Activated naive CD4-positive, alpha-beta T cell treated with anti-CD3 and anti-CD28 coated beads, Interleukin-2, amount 50 U/mL, for 72 hours (primary cell): ENCODE data around the gene PTPN3. TPM values are rescaled to one million over a fixed set of nuclear protein-coding genes. Genes with fewer than 3 reads are reported as not detected.
"Not testable (repeated sequence)": the region's sequence is repeated elsewhere in the genome, so short reads cannot be mapped to it uniquely, and the experiment has no call there.

ENCODE experiments used
- ATAC-seq, 2 donors: fragments of 150-1000 bp; cut with Tn5 transposase; 2 replicates each; pipeline ENCODE4 v1.10.0; 2021; ENCODE audit warnings: mild to moderate bottlenecking in 2 of 2, moderate library complexity in 2 of 2
- DNase-seq, 2 donors: peaks; one replicate each; pipeline ENCODE4 v3.0.0; 2021 to 2022; ENCODE audit warnings: low spot score in 2 of 2
- H3K27ac Mint-ChIP-seq, 2 donors: one replicate each; pipeline ENCODE4 v1.8.0; 2022; ENCODE audit warnings: mild to moderate bottlenecking in 2 of 2, mixed read lengths in 2 of 2
- H3K36me3 Mint-ChIP-seq, 2 donors: one replicate each; pipeline ENCODE4 v1.8.0; 2022; ENCODE audit warnings: mixed read lengths in 2 of 2
- H3K9me3 Mint-ChIP-seq, 2 donors: one replicate each; pipeline ENCODE4 v1.8.0; 2022; ENCODE audit warnings: mixed read lengths in 2 of 2
- total RNA-seq, 2 donors: library from RNA; stranded (reverse); gene quantifications; one replicate each; pipeline ENCODE4 v1.2.3, GENCODE V29; 2022

Gene PTPN3
- total RNA-seq, 2 donors from 2014 or later = 0.80 to 0.99 TPM

DNA sequence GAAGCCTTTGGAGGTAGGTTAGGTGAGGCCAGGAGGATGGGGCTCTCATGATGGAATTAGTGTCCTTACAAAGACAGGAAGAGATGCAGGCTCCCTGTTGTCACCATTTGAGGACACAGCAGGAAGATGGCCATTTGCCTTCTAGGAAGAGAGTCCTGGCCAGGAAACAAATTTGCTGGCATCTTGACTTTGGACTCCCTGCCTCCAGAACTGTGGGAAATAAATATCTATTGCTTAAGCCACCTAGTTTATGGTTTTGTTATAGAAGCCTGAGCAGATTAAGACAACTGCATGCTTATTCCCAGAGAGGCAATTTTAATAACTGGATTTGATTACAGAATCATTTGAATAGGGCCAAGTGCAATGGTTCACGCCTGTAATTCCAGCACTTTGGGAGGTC lies 126.7 kb downstream of the PTPN3 start:
- no peak overlapping the region for H3K27ac Mint-ChIP-seq
- H3K36me3 Mint-ChIP-seq = no peaks in the 10 kb centered on the region
- peaks cover 4 to 6% of the 10 kb centered on the region in 2 donors for H3K9me3 Mint-ChIP-seq
- no peak for DNase-seq
- no peak for ATAC-seq

DNA sequence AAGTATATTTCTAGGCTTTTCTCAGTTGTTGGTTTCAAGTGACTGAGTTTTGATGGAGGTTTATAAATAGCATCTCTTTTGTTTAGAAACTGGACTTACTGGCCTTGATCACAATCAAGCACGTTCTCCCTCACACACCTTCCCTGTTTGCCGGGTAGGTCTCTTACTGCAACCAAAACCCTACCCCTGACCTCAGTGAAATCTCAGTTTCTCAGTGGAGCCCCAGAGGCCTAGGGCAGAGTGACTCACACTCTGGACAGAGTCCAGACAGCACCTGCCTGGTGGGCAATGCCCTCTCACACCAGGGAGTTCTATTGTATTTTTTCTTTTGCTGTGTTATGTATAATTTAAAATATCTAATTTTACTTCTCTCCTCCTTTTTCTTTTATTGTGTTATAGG lies 128.8 kb downstream of the PTPN3 start:
- ATAC-seq = no peak
- Mint-ChIP-seq H3K9me3 (peaks cover 4 to 6% of the 10 kb centered on the region in 2 donors), H3K27ac (no peak overlapping the region), H3K36me3 (no peaks in the 10 kb centered on the region)
- DNase-seq = no peak

DNA sequence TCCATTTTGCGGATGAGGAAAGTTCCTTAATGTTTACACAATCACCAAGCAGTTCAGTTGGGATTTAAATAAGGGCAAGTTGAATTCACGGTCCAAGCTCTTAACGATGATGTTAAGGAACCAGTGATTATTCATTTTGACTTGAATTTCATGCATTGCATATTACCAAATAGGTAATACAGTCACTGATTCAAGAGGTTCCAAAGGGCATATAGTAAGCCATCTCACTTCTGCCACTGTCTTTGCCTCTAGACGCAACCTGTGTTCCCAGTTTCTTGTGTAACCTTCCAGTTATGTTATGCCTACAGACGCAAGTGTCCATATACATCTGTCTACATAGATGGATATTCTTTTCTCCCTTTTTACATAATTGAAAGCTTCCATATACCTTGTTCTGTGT lies 137.3 kb downstream of the PTPN3 start:
- DNase-seq = no peak
- ATAC-seq = no peak
- Mint-ChIP-seq H3K9me3 (no peaks in the 10 kb centered on the region), H3K27ac (no peak overlapping the region), H3K36me3 (no peaks in the 10 kb centered on the region)

DNA sequence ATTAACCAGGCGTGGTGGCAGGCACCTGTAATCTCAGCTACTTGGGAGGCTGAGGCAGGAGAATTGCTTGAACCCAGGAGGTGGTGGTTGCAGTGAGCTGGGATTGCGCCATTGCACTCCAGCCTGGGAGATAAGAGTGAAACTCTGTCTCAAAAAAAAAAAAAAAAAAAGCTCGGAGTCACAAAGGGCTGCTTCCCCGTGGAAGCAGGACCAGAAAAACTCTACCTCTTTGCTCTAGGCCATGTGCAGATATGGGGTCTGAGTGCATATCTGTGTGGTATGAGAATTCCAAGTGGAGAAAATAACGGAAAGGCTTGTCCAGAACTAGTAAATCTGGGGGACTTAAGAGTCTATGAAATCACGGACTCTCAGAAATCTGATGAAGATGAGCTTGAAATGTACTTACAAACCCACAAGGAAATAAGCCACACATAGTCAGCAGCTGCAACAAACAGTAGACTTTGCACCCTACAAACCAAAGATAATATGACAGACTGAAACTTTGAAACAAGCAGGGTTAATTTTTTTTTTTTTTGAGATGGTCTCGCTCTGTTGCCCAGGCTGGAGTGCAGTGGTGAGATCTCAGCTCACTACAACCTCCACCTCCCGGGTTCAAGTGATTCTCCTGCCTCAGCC lies 139.0 kb downstream of the PTPN3 start:
- H3K36me3 Mint-ChIP-seq, H3K9me3 Mint-ChIP-seq, H3K27ac Mint-ChIP-seq, DNase-seq, ATAC-seq: not testable (repeated sequence)

DNA sequence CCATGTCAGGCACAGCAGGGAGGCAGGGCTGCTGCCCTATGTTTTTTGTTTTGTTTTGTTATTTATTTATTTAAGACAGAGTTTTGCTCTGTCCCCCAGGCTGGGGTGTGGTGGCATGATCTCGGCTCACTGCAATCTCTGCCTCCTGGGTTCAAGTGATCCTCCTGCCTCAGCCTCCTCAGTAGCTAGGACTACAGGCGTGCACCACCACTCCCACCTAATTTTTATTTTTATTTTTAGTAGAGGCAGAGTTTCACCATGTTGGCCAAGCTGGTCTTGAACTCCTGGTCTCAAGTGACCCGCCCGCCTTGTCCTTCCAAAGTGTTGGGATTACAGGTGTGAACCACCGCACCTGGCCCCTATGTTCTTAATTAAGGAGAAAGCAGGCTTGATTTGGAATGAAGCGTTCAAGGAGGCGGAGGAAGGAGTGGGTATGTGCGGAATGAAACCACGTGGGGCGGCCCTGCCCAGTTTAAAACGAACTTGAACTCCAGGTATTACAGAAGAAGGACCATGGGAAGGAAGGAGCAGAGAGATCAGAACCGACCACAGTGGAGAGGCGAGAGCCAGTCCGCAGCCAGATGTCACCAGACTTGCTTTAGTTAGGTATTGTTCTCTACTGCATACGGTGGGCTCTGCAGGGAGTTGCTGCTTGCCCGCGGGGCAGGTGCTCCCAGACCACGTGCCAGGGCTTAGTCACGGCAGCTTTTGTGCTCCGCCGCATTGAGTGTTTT lies 142.4 kb downstream of the PTPN3 start:
- Mint-ChIP-seq H3K9me3 (peaks cover 0 to 3% of the 10 kb centered on the region in 2 donors), H3K36me3 (no peaks in the 10 kb centered on the region), H3K27ac (no peak overlapping the region)
- DNase-seq = no peak
- no peak for ATAC-seq

DNA sequence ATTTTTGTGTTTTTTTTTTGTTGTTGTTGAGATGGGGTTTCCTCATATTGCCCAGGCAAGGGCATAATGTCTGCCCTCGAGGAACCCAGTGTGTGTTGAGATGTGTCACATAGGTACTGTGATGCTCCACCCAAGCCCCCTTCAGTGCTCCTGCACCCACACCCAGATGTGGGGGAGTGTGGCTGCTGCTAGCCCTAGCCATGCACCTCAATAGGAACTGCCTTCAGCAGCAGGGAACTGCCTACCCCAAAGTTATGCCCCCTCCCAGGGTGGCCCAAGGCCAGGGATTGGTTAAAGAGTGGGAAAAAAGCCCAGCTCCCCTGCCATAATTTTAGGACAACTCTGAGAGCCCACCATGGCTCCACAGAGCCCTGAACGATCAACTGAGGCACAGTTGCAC lies 143.9 kb downstream of the PTPN3 start:
- Mint-ChIP-seq H3K36me3 (no peaks in the 10 kb centered on the region), H3K27ac (no peak overlapping the region), H3K9me3 (peaks cover 0 to 3% of the 10 kb centered on the region in 2 donors)
- no peak for DNase-seq
- no peak for ATAC-seq

DNA sequence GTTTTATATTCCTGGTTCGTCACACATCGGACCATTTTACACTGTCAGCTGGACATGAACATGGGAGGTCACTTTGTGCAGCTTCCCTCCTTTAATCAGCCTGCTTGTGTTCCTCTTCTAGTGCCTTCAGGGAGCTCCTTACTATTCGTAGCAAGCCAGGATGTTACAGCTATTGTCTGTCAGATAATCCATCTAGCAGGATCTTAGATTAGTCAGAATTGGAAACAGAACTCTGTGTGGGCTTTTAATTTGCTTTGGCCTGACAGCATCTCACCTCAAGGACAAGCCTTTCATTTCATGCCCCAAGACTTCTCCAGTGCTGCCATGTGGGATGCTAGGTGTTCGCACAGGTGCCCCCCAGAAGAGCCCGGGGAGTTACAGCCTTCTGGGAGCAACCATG lies 147.1 kb downstream of the PTPN3 start:
- no peak overlapping the region for H3K27ac Mint-ChIP-seq
- peaks cover 0 to 3% of the 10 kb centered on the region in 2 donors for H3K9me3 Mint-ChIP-seq
- no peak for DNase-seq
- no peak for ATAC-seq
- no peaks in the 10 kb centered on the region for H3K36me3 Mint-ChIP-seq

DNA sequence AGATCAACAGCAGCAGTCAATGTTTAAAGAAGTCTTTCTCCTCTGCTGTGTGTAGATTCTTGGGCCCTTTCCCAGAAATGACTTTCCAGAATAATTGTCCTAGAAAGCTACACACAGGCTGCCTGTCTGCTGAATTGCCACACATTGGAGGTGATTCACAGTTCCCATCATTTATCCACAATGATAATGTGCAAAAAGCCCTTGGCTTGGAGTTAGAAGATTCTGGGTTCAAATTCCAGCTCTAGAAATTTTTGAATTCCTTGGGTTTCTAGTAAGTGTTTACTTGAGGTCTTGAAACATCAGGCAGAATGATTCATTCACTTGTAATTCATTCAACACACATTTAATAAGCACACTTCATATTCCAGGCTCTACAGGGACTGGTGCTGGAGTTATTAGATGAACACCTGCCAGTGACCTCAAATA lies 148.7 kb downstream of the PTPN3 start:
- H3K36me3 Mint-ChIP-seq = no peaks in the 10 kb centered on the region
- H3K27ac Mint-ChIP-seq = no peak overlapping the region
- no peaks in the 10 kb centered on the region for H3K9me3 Mint-ChIP-seq
- ATAC-seq = no peak
- DNase-seq = no peak

DNA sequence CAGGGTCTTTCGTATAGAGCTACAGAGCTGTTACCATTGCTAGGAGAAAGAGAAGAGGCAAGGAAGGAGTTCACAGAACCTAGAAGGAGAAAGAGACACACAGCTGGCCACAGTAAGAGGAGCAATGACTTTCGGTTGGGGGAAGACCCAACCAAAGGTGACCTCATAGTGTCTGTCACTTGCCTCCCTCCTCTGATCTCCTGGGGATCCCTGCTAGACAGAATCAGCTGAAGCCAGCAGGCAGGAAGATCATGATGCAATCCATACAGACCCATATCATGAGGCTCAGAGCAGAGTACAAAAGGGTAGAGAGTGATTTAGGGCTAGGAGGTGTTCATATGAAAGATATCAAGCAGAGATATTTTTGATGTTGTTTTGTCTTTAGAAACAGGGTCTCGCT lies 151.2 kb downstream of the PTPN3 start:
- ATAC-seq (peak in 1 of 2 donors; percentile 34), DNase-seq (no peak)
- H3K9me3 Mint-ChIP-seq = no peaks in the 10 kb centered on the region
- no peak overlapping the region for H3K27ac Mint-ChIP-seq
- H3K36me3 Mint-ChIP-seq = no peaks in the 10 kb centered on the region

DNA sequence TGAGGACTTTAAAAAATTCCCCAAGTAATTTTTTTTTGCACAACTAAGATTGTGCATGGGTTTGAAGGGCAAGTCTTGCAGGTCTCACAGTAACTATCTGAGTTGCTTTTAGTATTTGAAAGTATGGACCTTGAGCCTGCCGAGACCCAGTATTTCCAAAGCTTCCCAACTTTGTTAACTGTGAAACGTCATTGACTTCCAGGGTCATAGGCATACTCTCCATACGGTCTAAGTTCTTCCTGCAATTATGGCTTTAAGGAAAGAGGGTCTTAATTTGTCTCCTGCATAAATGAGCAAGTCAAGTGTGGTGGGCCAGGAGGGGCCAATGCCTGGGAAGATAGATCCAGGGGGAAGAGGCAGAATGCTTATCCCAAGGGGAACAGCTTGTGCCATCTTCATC lies 153.2 kb downstream of the PTPN3 start:
- no peaks in the 10 kb centered on the region for H3K9me3 Mint-ChIP-seq
- no peak overlapping the region for H3K27ac Mint-ChIP-seq
- H3K36me3 Mint-ChIP-seq = no peaks in the 10 kb centered on the region
- no peak for DNase-seq
- ATAC-seq = no peak

DNA sequence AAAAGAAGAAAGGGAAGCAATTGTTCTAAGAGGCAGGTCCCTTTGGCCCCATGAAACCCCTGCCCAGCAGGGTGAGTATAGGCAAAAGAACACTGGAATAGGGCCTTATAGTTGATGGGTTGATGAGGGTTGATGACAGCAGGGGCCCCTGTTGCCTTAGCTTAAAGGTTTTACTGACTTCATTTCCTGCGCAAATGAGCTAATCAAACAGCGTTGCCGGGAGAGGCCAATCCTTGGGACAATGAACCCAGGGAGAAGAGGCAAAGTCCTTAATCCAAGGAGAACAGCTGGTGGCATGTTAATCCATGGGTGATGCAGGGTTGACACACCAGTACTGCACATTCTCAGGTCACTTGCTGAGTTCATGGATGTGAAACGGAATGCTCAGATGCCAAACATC lies 155.2 kb downstream of the PTPN3 start:
- Mint-ChIP-seq H3K9me3 (no peaks in the 10 kb centered on the region), H3K27ac (no peak overlapping the region), H3K36me3 (no peaks in the 10 kb centered on the region)
- DNase-seq (no peak), ATAC-seq (no peak)

DNA sequence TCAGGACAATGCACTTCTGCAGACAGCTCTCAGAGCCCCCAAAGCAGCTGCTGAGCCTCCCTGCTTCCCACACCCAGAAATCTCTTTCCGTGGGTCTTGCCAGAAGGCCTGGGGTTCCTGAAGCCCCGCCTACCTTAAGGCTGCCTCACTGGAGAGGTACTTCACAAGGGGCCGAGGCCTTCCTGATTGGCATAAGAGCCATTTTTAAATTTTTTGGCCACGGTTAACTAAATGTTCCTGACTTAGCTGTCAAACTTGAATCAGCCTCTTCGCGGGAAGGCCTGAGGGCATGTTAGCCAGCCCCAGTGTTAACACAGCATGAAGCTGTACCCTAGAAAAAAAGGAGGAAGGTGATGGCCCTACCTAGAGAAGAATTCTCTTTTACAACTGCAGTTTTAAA lies 156.5 kb downstream of the PTPN3 start:
- Mint-ChIP-seq H3K9me3 (no peaks in the 10 kb centered on the region), H3K36me3 (no peaks in the 10 kb centered on the region), H3K27ac (no peak overlapping the region)
- ATAC-seq (no peak), DNase-seq (no peak)

DNA sequence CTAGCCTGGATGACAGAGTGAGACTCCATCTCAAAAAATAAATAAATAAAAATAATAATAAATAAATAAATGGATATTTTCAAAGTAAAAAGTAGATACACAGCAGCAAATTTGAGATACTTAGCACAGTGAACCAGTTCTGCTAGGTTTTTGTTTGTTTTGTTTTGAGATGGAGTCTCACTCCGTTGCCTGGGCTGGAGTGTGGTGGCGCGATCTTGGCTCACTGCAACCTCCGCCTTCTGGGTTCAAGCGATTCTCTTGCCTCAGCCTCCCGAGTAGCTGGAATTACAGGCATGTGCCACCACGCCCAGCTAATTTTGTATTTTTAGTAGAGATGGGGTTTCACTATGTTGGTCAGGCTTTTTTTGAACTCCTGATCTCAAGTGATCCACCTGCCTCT lies 157.1 kb downstream of the PTPN3 start:
- not testable (repeated sequence) for H3K36me3 Mint-ChIP-seq, ATAC-seq, DNase-seq, H3K27ac Mint-ChIP-seq, H3K9me3 Mint-ChIP-seq

DNA sequence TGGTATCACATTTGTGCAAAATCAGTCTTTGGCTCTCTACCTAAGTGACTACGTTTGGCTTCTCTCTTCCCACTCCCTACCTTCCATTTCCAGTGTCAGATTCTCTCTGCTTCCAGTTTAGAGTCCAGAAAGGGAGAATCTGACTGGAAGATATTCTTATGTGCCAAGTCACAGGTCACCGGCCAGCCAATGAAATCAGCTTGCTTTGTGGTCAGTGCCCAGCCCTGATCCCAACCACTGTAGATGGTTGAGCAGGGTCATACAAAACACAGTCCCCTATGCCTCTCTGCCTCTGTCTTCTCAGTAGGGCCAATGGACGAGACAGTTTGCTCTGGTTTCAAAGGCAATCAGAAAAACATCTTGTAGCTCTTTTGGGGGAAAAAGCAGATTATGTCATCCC lies 161.7 kb downstream of the PTPN3 start:
- ATAC-seq (no peak), DNase-seq (no peak)

DNA sequence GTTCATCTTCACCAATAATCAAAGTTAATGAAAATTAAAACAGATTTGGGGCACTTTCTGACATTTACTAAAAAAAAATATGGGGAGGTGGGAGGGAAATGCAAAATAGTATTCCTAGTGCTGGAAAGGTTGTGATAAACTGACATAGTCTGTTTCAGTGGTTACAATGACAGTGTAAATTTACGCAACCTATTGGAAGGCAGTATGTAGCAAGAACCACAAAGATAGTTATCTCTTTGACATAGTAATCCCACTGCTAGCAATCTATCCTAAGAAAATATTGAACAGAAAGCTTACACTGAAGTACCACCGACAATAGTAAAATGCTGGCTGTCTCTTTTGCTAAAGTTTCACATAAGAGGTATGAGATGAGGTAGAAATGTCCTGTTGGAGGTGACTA lies 162.2 kb downstream of the PTPN3 start:
- DNase-seq = no peak
- Mint-ChIP-seq H3K27ac (no peak overlapping the region), H3K36me3 (no peaks in the 10 kb centered on the region), H3K9me3 (no peaks in the 10 kb centered on the region)
- ATAC-seq = no peak

More for the DNA sequence above, 161.7 kb downstream of the PTPN3 start:
- no peaks in the 10 kb centered on the region for H3K36me3 Mint-ChIP-seq
- no peaks in the 10 kb centered on the region for H3K9me3 Mint-ChIP-seq
- no peak overlapping the region for H3K27ac Mint-ChIP-seq

DNA sequence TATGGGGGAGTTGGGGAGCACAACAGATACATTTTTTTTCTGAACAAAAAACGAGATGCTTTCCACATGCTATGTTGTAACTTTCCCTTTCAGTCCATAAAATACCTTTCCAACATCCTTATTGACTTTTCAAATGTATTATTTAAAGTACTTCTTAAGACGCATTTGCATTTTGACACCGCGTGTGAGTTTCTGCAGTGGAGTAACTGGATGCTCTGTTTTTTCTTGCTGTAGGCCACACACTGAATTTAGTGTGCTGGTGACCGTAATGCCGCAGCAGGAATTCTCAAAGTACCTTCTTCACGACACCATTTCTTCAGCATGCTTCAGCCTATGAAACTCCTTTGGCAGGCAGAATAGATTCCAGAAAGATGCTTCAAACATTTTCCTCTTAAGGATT lies 163.0 kb downstream of the PTPN3 start:
- Mint-ChIP-seq H3K27ac (no peak overlapping the region), H3K36me3 (no peaks in the 10 kb centered on the region), H3K9me3 (no peaks in the 10 kb centered on the region)
- no peak for ATAC-seq
- no peak for DNase-seq

DNA sequence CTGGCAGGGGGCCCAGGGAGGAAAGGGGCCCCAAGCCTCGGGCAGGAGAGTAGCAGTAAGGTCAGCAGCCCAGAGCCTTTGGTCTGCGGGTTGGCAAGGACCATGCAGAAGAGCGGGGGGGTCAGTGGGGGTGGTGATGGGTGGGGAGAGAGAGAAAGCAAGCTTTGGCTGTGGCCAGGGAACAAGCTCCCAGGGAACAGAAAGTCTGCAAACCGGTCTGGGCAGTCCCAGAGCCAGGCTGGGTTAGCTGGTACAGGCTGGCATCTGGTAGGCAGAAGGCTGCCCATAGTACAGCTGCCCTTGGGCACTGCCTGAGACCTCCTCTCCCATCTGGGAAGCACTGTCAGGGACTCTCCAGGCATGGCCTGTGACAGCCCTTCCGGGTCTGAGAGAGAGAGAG lies 166.8 kb downstream of the PTPN3 start:
- DNase-seq (no peak), ATAC-seq (no peak)
- no peak overlapping the region for H3K27ac Mint-ChIP-seq
- H3K36me3 Mint-ChIP-seq = no peaks in the 10 kb centered on the region
- H3K9me3 Mint-ChIP-seq = no peaks in the 10 kb centered on the region

DNA sequence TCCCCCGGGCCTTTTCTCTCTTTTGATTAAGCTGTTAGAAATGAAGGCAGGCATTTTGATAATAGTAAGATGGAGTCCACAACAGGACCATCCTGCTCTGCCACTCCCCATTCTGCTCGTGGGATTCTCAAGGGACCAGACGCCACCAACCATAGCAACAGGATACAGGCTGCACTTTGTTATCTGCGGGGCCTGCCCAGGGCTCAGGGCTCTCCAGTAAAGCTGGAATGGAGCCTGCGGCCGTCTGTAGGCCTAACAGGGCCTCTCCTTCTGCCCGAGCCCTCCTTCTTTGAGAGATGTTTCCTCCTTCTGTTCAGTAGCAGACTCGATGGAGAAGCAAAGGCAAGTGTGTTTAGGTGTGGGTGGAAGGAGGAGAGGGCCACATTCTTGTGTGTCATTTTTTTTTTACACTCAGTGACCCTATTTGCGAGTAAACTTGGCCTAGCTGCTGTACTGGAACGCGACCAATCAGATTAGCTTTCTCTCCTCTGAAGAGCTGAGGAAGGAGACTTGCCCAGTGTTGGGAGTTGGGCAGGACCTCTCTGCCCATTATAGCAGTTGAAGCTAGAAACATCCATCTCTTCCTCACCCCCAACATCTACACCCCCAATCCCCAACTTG lies 168.4 kb downstream of the PTPN3 start:
- no peaks in the 10 kb centered on the region for H3K9me3 Mint-ChIP-seq
- no peaks in the 10 kb centered on the region for H3K36me3 Mint-ChIP-seq
- no peak for DNase-seq
- ATAC-seq = no peak
- no peak overlapping the region for H3K27ac Mint-ChIP-seq
